NB4 (cell line): ENCODE measurements around the gene CRTC1.

Experiments used
- CTCF ChIP-seq: IDR thresholded peaks from one replicate; pipeline ENCODE4 v1.5.1; 2012; ENCODE audit warnings: low read depth, low read length
- TF ChIP-seq, protein P1 (sequence below): IDR thresholded peaks from 2 replicates; pipeline ENCODE4 v1.6.1; 2011; ENCODE audit warnings: low read depth, low read length

GRCh38 chr19:18770663-18771327 is 87.3 kb downstream of the CRTC1 start:
- TF ChIP-seq, protein P1, sequence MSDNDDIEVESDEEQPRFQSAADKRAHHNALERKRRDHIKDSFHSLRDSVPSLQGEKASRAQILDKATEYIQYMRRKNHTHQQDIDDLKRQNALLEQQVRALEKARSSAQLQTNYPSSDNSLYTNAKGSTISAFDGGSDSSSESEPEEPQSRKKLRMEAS, result no peak
- TF ChIP-seq CTCF, result no peak
